NCI-H1436 treated with DMSO at 0.1 percent for 48 hours (cell line): ENCODE results near the gene PACS2.

ENCODE experiments used
- DNase-seq: peaks from one replicate; lab custom pipeline; 2025; lab: John Stamatoyannopoulos, UW

PACS2 gene

GRCh38 chr14:105386581-105387529, 72.3 kb downstream of the PACS2 start:
- DNase-seq, result no peak

- DNase-seq, result no peak
Observed at GRCh38 chr14:105387530-105387922, 73.0 kb downstream of the PACS2 start.

- DNase-seq, result no peak
Observed at GRCh38 chr14:105388110-105388951, 73.8 kb downstream of the PACS2 start.

GRCh38 chr14:105388976-105389375, 74.4 kb downstream of the PACS2 start:
- no peak for DNase-seq

- no peak for DNase-seq
Observed at GRCh38 chr14:105389534-105389933, 75.0 kb downstream of the PACS2 start.

GRCh38 chr14:105389976-105390848, 75.7 kb downstream of the PACS2 start:
- no peak for DNase-seq

- no peak for DNase-seq
Observed at GRCh38 chr14:105390849-105391500, 76.4 kb downstream of the PACS2 start.

GRCh38 chr14:105391541-105391940, 77.0 kb downstream of the PACS2 start:
- no peak for DNase-seq

- no peak for DNase-seq
Observed at GRCh38 chr14:105392131-105393090, 77.9 kb downstream of the PACS2 start.

- no peak for DNase-seq
Observed at GRCh38 chr14:105393151-105393550, 78.6 kb downstream of the PACS2 start.

GRCh38 chr14:105394714-105395537, 80.4 kb downstream of the PACS2 start:
- DNase-seq, result no peak

GRCh38 chr14:105395538-105395854, 80.9 kb downstream of the PACS2 start:
- DNase-seq, result no peak

GRCh38 chr14:105397350-105397931, 82.9 kb downstream of the PACS2 start:
- no peak for DNase-seq

- DNase-seq, result peak; percentile 31
Observed at GRCh38 chr14:105398044-105398725, 83.6 kb downstream of the PACS2 start, which contains the start of gene TEX22. Gene TEX22 (plus strand): TSS chr14:105398538. CDS start chr14:105399341, 803 bp downstream.

- no peak for DNase-seq
Observed at GRCh38 chr14:105398726-105399465, 84.3 kb downstream of the PACS2 start.

- DNase-seq, result no peak
Observed at GRCh38 chr14:105399466-105399775, 84.9 kb downstream of the PACS2 start.

- DNase-seq, result no peak
Observed at GRCh38 chr14:105400016-105400415, 85.5 kb downstream of the PACS2 start.

GRCh38 chr14:105401699-105402098, 87.2 kb downstream of the PACS2 start:
- DNase-seq, result no peak
